GM20000 (cell line): ENCODE results near the gene ZKSCAN1.

Experiments
- DNase-seq: peaks from one replicate; pipeline ENCODE4 v3.0.0; 2012; ENCODE audit warnings: low spot score
- CTCF ChIP-seq: IDR thresholded peaks from 2 replicates; pipeline ENCODE4 v1.5.1; 2012; ENCODE audit warnings: mild to moderate bottlenecking, control low read depth; ENCODE audit errors: extremely low read depth, missing control alignments

The ZKSCAN1 gene

GRCh38 chr7:100087055-100087750, 71.8 kb downstream of the ZKSCAN1 start:
- no peak for DNase-seq

GRCh38 chr7:100088095-100088620, 72.8 kb downstream of the ZKSCAN1 start:
- TF ChIP-seq CTCF, result no peak

More at GRCh38 chr7:100087055-100087750, 71.8 kb downstream of the ZKSCAN1 start:
- no peak for TF ChIP-seq CTCF

GRCh38 chr7:100088621-100089457, 73.4 kb downstream of the ZKSCAN1 start, which contains the start of gene COPS6:
TSS of gene COPS6 (plus strand) at chr7:100088969. CDS start at chr7:100088991, 22 bp downstream.
- peak; percentile 91 for DNase-seq
- TF ChIP-seq CTCF, result no peak

More at GRCh38 chr7:100088095-100088620, 72.8 kb downstream of the ZKSCAN1 start:
- DNase-seq, result no peak

GRCh38 chr7:100089458-100090196, 74.2 kb downstream of the ZKSCAN1 start:
- TF ChIP-seq CTCF, result no peak
- DNase-seq, result no peak

GRCh38 chr7:100090527-100091410, 75.4 kb downstream of the ZKSCAN1 start:
- TF ChIP-seq CTCF, result no peak
- DNase-seq, result no peak
